Activated CD4-positive, alpha-beta T cell treated with anti-CD3 and anti-CD28 coated beads, Interleukin-2, Interleukin-4, amounts not matched to agents 100 ng/mL and 50 ng/mL, durations not matched to agents 16 hours and 8 hours (primary cell): ENCODE measurements around the gene SLC39A6.
A peak's percentile ranks its signal among the peaks of the same experiment; 100 is the strongest.
"Not testable (repeated sequence)": the region's sequence is repeated elsewhere in the genome, so short reads cannot be mapped to it uniquely, and the experiment has no call there.

Experiments
- DNase-seq: peaks from one replicate; pipeline ENCODE4 v3.0.0-alpha.2; 2020; ENCODE audit warnings: low spot score

The SLC39A6 gene

DNA sequence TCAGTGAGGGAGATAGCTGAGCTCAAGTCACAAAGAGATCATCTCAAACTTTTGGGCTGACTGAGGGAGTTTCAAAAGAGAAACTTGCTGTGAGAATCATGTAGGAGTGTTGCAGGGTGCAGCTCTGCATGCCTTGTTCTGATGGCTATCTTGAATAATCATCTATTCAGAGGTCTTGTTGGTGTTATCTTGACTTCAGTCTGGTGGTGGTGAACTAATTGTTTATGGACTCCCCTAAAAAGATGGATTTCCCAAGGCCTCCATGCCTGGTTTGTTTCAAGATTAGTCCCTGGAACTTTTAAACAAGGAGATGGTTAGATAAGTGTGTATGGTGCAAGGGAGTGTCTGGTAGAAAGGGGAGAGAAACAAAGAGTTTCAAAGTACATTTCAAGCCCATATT lies 29.8 kb downstream of the SLC39A6 start:
- no peak for DNase-seq

DNA sequence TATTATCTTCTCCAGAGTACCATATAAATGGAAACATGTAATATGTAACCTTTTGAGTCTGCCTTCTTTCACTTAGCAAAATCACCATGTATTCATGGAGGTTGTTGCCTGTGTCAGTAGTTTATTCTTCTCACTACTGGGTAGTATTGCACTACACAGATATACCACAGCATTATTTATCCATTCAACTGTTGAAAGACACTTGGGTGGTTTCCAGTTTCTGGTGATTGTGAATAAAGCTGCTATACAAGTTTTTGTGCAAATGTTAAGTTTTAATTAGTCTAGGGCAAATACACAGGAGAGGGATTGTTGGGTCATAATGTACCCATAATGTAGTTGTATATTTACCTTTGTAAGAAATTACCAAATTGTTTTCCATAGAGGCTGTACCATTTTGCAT lies 32.2 kb downstream of the SLC39A6 start:
- DNase-seq: no peak

DNA sequence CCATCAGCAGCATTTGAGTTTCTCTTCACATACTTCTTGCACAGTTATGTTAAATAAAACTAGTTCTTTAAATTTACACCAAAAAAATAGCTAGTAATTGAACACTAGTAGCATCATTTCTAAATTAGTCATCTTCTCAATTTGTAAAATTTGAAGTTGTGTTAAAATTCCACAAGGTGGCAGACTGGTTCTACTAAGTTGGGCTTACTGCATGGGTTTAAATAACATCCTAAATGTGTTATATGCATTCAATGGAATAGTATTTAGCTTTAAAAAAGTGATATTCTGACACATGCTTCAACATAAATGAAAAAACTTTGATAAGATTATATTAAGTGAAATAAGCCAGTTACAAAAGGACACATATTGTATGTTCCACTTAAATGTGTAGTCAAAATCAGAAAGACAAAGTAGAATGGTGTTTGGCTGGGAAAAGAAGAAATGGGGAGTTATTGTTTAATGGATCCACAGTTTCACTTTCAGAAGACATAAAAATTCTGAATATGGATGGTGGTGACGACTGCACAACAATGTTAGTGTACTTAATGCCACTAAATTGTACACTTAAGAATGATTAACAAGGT lies 33.1 kb downstream of the SLC39A6 start:
- peak; percentile 53 for DNase-seq

- no peak for DNase-seq
Measured at GRCh38 chr18:36094431-36094830, 34.7 kb downstream of the SLC39A6 start.

DNA sequence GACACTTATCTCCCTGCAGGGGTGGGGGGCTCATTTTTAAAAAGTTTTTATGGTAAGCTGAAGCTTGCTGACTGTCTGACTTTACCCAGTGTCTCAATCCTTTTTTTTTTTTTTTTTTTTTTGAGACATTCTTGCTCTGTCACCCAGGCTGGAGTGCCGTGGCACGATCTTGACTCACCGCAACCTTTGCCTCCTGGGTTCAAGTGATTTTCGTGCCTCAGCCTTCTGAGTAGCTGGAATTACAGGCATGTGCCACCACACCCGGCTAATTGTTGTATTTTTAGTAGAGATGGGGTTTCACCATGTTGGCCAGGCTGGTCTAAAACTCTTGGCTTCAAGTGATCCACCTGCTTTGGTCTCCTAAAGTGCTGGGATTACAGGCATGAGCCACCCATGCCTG lies 37.0 kb downstream of the SLC39A6 start:
- not testable (repeated sequence) for DNase-seq

DNA sequence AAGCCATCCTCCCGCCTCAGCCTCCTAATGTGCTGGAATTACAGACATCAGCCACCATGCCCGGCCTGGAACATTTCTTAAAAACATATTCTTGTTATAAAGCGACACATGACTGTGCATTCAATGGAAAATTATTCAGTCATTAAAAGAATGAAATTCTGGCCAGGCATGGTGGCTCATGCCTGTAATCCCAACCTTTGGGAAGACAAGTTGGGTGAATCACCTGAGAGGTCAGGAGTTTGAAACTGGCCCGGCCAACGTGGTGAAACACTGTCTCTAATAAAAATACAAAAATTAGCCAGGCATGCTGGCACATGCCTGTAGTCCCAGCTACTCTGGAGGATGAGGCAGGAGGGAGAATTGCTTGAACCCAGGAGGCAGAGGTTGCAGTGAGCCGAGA lies 40.1 kb downstream of the SLC39A6 start:
- no peak for DNase-seq

DNA sequence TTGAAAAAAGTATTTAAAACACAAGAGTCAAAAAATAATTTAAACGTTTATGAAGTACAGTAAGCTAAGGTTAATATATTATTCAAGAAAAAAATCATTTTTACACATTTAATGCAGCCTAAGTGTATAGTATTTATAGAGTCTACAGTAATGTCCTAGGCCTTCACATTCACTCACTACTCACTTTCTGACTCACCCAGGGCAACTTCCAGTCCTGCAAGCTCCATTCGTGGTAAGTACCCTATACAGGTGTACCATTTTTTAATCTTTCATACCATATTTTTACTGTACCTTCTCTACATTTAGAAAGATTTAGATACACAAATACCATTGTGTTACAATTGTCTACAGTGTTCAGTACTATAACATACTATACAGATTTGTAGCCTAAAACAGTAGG lies 40.9 kb downstream of the SLC39A6 start:
- no peak for DNase-seq

DNA sequence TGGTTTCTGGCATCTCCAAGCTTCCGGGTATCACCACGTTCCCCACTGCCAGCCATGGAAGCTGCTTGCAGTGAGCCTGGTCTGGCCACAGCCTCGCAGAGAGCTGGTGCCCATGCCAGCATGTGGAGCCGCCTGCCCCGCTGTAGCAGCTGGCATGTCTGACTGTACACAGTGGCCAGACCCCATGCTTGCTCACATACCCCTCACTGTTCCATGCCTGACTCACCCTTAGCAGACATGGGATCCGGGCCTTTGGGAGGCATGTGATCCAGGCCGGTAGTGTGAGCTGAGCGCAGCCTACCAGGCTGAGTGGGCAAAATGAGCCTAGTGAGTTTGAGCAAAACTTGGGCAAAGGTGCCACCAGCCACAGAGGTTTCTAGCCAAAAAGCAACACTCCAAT lies 43.0 kb downstream of the SLC39A6 start:
- DNase-seq: no peak

DNA sequence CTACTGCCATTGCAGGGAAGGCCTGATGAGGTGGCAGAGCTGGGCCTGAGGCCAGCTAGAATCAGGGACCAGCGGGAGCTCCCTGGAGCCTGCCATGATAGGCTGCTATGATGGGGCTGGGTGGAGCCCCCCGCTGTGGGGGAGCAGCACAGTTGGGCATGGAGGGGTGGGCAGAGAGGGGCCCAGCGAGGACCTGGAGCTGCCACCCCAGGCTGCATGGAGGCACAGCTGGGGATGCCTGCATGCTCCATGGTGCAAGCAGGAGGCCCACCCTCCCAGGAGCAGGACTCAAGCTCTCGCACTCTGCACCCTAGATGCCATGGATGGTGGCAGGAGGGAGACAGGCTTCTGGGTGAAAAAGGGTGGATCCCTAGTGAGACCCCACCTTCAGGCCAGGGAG lies 43.9 kb downstream of the SLC39A6 start:
- DNase-seq: no peak

DNA sequence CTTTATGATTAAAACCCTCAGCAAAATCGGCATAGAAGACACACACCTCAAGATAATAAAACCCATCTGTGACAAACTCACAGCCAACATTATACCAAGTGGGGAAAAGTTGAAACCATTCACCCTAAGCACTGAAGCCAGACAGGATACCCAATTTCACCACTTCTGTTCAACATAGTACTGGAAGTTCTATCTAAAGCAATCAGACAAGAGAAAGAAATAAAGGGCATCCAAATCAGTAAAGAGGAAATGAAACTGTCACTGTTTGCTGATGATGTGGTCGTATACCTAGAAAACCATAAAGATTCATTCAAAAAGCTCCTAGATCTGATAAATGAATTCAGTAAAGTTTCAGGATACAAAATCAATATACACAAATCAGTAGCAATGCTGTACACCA lies 45.4 kb downstream of the SLC39A6 start:
- DNase-seq: peak; percentile 34

- DNase-seq: not testable (repeated sequence)
Measured at GRCh38 chr18:36081118-36081517, 48.0 kb downstream of the SLC39A6 start.

DNA sequence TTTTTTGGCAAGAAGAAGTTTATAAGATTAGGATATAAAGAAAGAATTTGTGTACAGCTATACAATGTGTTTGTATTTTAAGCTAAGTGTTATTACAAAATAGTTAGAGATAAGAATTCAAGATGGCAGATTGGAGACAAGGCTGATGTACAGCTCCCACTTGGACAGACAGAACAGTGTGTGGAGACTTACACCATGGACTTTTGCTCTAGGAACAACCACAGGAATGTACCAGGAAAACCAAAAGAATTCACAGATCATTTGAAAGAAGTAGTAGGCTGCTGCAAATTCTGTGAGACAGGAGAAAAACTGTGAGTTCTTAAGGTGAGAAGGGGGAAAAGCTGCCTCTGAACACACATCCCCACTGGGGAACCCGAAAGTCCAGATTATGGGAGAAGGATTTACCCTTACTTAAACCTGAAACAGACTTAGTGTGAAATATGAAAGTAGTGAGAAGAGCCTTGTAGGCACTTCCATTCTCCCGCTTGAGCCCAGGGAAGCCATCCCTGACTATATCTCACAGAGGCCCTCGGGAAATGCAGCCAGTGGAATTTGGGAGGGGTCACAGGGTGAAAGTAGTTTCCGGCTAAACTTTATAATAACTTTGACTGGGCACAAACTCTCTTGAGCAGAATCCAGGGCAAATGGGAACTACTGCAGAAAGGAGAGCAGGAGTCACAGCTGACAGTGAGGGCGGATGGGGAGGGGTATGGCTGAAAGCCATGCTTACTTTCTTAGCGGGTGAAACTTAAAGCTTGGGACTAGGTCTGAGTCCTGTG lies 50.2 kb downstream of the SLC39A6 start:
- no peak for DNase-seq

DNA sequence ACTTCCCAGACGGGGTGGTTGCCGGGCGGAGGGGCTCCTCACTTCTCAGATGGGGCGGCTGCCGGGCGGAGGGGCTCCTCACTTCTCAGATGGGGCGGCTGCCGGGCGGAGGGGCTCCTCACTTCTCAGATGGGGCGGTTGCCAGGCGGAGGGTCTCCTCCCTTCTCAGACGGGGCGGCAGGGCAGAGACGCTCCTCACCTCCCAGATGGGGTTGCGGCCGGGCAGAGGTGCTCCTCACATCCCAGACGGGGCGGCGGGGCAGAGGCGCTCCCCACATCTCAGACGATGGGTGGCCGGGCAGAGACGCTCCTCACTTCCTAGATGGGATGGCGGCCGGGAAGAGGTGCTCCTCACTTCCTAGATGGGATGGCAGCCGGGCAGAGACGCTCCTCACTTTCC lies 51.4 kb downstream of the SLC39A6 start:
- not testable (repeated sequence) for DNase-seq

DNA sequence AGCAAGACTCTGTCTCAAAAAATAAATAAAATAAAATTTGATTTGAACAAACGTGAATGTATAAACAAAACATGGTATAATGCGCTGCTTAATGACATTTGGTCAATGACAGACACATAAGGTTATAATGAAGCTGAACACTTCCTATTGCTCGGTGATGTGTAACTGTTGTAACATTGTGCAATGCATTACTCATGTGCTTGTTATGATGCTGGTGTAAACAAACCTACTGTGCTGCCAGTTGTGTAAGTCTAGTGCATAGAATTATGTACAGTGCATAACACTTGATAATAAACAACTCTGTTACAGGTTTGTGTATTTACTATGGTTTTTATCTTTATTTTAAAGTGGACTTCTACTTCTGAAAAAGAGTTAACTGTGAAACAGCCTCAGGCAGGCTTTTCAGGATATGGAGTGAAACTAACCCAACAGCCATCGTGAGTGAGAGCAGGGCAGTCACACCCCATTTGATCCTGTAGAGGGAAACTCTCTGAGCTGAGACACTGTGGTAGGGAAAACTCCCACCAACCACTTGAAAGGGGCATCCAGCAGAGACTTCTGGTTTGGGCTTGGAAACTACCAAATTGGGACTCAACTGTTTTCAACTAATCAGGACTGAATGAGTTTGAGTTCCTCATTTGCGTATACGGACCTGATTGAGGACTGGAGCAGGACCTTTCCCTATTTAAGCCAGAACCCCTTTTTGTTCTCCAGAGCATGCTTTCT lies 53.1 kb downstream of the SLC39A6 start:
- no peak for DNase-seq

- no peak for DNase-seq
Measured at GRCh38 chr18:36074435-36074834, 54.7 kb downstream of the SLC39A6 start.

- DNase-seq: no peak
Measured at GRCh38 chr18:36073676-36074075, 55.5 kb downstream of the SLC39A6 start.

- not testable (repeated sequence) for DNase-seq
Measured at GRCh38 chr18:36072406-36072805, 56.7 kb downstream of the SLC39A6 start.

GRCh38 chr18:36067055-36067957 lies 61.8 kb downstream of the SLC39A6 start, which contains the start of gene RPRD1A:
RPRD1A (minus strand) TSS chr18:36067559; CDS start chr18:36067404, 155 bp downstream.
- peak; percentile 97 for DNase-seq

DNA sequence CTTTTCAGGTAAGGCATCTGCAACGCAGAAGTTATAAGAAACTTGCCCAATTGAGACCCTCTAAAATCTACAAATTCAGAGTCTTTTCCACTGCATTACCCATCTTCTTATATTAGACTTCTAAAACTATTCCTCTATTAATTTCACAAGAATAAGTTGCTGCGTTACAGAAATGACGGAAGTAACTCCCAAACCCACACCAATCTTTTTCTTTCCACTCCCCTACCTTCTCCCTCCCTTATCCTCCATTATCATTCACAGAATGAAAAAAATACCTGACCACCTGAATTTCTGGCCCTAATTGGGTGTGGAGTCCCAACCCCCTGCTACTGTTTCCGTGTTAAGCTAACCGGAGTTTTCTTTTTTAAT lies 62.5 kb downstream of the SLC39A6 start:
- peak; percentile 1 for DNase-seq

DNA sequence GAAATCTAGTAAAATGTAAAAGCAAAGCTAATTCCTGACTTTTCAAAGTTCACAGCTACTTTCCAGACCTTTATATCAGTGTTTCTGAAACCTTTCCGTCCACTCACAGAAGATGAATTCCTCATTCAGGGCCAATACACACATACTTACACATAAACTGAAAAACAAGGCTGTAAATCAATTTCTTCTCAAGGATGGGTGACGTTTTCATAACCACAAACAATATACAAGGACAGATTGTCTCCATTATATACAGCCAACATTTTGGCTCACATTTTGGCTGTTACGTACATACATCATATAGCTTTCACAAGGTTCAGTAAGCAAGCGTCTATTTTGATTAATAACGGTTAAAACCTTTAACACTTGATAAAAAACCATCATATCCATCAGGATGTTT lies 63.1 kb downstream of the SLC39A6 start:
- no peak for DNase-seq

GRCh38 chr18:36064809-36065079 lies 64.4 kb downstream of the SLC39A6 start:
- DNase-seq: not testable (repeated sequence)
